Kidney capillary endothelial cell (primary cell): ENCODE measurements around the gene DDX52.
"Not testable (repeated sequence)": the region's sequence is repeated elsewhere in the genome, so short reads cannot be mapped to it uniquely, and the experiment has no call there.

Experiments
- DNase-seq: peaks from one replicate; pipeline ENCODE4 v3.0.0-alpha.2; 2018; ENCODE audit warnings: low spot score

The DDX52 gene

DNA sequence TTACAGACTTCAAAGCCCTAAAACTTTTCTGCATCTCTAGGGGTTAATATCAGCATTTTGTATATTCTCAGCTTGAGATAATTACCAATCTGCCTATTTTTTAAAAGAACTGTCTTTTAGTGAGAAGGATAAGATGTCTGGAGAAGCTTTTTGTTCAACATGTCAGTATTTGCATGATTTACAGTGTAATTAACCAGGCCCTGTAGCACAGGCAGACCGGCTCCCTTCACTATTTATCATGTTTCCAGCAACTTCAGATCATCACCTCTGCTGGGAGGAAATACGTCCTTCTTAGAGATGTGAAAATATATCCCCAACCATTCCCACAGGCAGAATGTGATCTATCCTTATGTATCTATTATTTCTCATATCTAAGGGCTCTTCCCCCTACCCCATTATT is 8.6 kb upstream of the DDX52 start:
- no peak for DNase-seq

DNA sequence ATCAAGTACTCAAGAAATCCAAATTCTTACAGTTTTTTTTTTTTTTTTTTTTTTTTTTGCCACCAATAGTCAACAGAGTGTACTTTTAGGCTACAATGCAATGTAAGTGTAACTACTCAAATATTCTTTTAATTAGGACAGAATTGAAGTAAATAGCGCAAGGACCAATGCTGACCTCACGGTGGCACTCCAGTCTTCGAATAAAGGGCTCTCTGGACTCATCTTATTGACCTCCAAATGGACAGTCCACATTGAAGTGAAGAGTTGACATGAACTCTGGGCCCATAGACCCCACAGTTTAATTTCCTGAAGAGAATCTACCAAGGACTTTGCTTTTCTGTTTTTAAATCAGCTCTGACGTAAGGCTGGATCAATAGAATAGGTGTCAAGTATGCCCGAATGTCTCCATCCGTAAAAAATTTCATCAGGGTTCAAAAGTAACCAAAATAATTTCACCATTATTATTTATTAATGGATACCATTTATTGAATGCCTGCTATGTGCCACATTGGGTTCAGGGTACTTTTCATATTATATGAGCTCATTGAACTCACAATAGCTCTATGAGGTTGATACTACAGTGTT is 7.3 kb upstream of the DDX52 start:
- DNase-seq, result peak; percentile 54

GRCh38 chr17:37648555-37648954 is 5.3 kb upstream of the DDX52 start:
- peak; percentile 93 for DNase-seq

DNA sequence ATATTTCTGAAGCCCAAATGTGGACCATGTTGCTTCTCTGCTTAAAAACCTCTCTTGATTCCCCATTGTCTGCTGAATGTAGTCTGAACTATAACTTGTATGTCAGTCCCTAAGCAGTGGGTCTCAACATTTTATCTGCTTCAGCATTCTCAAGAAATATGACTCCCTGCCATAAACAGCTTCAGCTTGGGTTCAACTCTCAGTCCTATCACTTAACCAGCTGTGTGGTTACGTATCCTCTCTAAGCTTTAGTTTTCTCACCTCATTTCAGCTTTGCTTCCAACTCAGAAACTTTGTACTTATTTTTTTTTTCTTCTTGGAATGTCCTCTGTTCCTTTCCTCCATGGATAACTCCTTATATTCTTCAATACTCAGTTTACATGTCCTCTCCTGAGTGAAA is 4.6 kb upstream of the DDX52 start:
- DNase-seq, result no peak

GRCh38 chr17:37643869-37644268 is 623 bp upstream of the DDX52 start:
- DNase-seq, result no peak

GRCh38 chr17:37642681-37643080 is 565 bp downstream of the DDX52 start:
- no peak for DNase-seq

DNA sequence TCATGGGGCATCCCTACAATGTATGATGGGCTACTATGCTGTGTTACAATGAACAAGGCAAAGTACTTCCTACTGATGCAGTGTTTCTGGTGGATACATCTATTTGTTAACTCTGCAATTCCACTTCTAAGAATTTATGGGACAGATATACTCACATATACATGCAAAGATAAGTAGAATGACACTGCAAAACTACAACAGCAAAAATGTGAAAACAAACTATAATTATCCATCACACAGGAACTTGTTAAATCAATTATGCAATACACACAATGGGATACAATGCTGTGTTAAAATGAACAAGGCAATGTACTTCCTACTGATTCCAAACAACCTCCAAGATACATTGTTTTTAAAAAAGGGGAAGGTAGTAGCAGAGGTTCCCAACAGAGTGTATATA is 3.2 kb downstream of the DDX52 start:
- DNase-seq, result no peak

DNA sequence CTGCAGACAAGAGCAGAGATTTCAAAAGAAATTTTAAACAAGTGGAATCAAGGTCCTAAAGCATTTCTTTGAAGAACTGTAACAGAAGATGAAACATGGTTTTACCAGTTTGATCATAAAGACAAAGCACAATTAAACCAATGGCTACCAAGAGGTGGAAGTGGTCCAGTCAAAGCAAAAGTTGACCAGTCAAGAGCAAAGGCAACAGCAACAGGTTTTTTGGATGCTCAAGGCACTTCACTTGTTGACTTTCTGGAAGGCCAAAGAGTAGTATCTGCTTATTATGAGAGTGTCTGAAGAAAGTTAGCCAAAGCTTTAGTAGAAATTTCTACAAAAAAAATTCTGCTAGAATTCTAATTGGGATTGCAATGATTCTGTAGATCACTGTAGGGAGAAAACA is 5.3 kb downstream of the DDX52 start:
- no peak for DNase-seq

DNA sequence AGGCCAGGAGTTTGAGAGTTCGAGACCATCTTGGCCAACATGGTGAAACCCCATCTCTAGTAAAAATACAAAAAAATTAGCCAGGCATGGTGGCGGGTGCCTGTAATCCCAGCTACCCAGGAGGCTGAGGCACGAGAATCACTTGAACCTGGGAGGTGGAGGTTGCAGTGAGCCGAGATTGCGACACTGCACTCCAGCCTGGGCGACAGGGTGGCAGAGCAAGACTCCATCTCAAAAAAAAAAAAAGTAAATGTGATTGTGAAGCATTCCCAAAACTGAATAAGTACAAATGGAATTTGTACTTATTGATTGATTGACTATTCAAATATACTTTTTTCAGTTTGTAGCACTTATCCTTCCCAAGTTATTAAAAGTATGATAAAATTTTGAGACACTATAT is 26.8 kb downstream of the DDX52 start:
- not testable (repeated sequence) for DNase-seq

GRCh38 chr17:37614823-37615222 is 28.4 kb downstream of the DDX52 start:
- DNase-seq, result no peak

DNA sequence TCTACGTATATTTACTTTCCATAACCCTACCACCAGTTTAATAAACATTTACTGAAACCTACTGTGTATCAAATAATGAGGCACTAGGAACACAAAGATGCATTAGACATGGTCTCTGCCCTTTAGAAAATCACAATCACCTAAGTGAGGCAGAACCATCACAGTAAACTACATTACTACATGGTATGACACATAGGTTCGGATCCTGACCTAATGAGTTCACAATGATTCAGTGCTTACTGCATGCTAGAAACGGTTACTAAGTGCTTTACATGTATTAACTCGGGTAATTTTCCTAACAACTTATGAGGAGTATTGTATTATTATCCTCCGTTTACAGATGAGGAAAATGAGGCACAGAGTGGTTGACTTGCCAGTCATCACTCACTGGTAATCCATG is 28.9 kb downstream of the DDX52 start:
- peak; percentile 30 for DNase-seq

GRCh38 chr17:37610971-37611370 is 32.3 kb downstream of the DDX52 start:
- no peak for DNase-seq

DNA sequence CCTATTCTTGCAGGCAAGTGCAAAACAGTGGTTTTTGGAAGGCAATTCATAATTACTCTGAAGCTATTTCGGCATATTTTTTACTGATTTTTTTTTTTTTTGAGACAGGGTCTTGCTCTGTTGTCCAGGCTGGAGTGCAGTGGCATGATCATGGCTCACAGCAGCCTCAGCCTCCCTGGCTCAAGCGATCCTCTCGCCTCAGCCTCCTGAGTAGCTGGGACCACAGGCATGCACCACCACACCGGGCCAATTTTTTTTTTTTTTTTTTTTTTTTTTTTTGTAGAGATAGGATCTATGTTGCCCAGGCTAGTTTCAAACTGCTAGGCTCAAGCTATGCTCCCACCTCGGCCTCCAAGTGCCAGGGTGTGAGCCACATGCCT is 33.2 kb downstream of the DDX52 start:
- not testable (repeated sequence) for DNase-seq

- peak; percentile 94 for DNase-seq
Measured at GRCh38 chr17:37609170-37610040, 33.8 kb downstream of the DDX52 start, which contains the start of gene SYNRG. Gene SYNRG, minus strand, starts transcription at chr17:37609418. Its CDS starts 63 bp downstream, at chr17:37609355.

DNA sequence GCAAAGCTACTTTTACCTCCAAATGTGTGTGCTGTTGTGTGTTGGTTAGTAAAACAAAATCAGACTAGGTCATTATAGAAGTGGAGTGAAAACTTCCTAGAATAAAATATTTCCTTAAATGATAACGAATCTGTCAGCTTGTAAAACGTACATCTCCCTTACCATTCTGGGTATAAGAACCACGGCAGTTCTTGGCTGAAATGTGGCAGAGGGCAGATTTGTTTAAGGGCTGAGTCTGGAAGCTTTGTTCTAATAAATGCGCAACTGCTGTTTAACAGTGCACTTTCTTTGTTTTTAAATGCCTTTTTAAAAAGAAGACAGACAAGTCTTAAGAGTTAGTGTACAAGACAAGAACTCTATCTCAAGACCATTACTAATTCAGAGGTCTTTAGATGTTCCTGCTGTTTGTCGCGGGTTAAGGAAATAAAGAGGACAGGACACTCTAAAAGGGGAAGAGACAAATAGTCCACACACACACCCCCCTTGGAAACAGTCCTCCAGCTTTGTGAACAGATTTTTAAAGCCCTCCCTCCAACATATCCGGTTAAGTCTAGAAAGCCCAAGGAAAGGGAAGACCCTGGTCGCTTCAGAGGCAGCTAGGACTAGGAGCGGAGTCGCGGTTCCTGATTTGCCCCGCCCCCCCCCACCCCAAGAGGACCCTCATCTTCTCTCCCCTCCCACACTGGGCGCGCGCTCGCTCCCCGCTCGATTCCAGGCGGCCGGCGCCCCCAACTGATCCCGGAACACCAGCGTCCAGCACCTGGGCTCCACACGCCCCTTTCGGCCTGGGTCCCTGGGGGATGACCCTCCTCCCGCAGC is 34.7 kb downstream of the DDX52 start:
- DNase-seq, result peak; percentile 42

- DNase-seq, result no peak
Measured at GRCh38 chr17:37607637-37608331, 35.5 kb downstream of the DDX52 start.

DNA sequence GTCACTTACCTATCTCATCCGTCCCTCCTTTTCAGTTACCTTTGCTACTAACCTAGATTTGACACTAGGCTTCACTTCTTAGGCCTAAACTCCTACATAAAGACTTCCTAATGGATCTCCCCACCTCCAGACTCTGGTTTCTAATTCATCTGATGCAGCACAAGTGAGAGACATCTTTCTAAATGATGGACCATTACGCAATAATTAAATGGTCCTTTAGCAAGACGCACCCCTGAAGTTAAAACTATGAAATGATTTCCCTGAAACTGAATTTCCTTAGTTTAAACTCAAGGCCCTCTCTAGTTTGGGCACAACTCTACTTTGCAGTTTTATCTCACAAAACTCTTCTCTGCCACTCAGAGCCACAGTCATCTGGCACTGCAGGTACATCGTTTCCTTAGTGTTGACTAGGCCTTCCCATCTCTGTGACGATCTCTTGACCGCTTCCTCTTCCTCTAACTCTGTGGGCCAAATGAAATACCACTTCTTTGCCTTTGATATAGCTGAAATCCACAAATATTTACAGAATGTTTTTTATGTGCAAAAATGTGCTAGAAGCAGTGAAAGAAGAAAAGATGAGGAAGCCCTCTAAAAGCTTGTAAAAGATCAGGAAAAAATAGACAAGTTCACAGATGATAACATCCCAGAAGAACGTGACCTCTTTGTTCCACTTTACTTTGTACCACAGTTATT is 37.3 kb downstream of the DDX52 start:
- DNase-seq, result no peak

GRCh38 chr17:37605081-37605480 is 38.2 kb downstream of the DDX52 start:
- no peak for DNase-seq

GRCh38 chr17:37604556-37604955 is 38.7 kb downstream of the DDX52 start:
- DNase-seq, result no peak

DNA sequence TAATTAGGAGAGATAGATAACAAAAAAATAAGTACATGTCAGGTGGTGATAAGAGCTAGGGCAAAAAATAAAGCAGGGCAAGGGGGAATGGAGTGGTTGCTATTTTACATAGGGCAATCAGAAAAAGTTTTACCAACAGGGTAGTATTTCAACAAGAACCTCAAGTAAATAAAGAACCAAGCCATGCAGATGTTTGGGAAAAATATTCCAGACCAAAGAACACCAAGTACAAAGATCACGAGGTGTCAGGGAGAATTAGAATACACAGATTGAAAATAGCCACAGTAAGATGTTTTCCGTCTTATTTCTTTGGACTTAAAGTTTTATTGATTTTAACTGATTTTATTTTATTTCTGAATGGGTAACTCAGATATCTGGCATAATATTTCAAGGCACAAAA is 45.1 kb downstream of the DDX52 start:
- no peak for DNase-seq

DNA sequence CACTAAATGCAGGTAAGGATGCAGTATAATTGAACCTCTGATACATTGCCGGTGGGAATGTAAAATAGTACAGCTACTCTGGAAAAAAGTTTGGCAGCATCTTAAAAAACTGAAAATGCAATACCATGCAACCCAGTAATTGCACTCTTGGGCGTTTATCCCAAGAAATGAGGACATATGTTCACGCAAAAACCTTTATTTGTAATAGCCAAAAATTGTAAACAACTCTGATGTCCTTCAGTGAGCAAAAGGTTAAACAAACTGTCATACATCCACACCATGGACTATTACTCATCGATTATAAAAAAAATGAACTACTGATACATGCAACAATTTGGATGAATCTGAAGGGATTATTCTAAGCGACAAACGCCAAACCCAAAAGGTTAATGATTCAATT is 51.0 kb downstream of the DDX52 start:
- DNase-seq, result no peak

DNA sequence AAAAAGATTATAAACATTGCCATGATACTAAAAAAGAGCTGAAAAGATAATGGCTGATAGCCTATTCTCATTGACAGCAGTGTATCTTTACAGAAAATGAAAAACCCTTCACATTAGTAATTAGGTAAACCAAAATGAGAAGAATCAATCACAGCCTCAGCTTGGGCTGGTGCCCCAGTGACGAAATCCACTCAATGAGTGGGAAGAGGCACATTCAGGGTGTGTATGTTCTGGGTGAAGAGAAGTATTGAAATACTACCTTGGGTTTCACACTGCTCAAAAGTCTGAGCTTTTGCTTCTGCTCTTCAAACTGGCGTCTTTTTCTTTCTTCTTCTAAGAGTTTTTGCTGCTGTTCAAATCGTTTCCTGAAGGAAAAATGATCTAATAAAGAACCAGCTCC is 58.2 kb downstream of the DDX52 start:
- DNase-seq, result no peak
